Fibroblast of pulmonary artery (primary cell): Measurements from ENCODE around the gene LY86.

Experiments
- DNase-seq: peaks from one replicate; pipeline ENCODE4 v3.0.0-alpha.2; 2010; ENCODE audit warnings: low read depth
- H3K4me3 ChIP-seq: replicated peaks from 2 replicates; pipeline ENCODE4 v1.5.1; 2011; ENCODE audit warnings: low read depth, mild to moderate bottlenecking, control low read depth, low read length, moderate library complexity
- TF ChIP-seq, protein P1 (sequence below): IDR thresholded peaks from 2 replicates; pipeline ENCODE4 v1.5.1; 2011; ENCODE audit warnings: mild to moderate bottlenecking, control low read depth, low read length, inconsistent platforms; ENCODE audit errors: missing control alignments

LY86 gene

DNA sequence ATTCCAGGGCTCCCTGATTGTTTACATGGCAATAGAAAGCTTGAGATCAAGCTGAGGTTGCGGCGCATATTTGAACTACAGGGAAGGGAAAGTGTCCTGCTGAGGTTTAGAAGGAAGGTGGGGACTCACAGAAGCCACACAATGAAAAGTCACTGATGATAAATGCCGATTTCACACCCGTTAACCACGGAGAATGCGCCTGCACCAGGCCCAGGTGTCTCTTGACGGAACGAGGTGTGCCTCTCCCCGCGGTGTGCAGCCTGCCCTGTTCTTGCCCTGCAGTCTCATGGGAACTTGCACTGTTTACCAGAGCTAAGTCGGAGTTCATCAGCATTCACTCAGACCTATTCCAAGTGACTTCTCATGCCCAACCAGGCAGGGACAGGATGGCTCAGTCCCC, 90.3 kb downstream of the LY86 start:
- TF ChIP-seq, protein P1, sequence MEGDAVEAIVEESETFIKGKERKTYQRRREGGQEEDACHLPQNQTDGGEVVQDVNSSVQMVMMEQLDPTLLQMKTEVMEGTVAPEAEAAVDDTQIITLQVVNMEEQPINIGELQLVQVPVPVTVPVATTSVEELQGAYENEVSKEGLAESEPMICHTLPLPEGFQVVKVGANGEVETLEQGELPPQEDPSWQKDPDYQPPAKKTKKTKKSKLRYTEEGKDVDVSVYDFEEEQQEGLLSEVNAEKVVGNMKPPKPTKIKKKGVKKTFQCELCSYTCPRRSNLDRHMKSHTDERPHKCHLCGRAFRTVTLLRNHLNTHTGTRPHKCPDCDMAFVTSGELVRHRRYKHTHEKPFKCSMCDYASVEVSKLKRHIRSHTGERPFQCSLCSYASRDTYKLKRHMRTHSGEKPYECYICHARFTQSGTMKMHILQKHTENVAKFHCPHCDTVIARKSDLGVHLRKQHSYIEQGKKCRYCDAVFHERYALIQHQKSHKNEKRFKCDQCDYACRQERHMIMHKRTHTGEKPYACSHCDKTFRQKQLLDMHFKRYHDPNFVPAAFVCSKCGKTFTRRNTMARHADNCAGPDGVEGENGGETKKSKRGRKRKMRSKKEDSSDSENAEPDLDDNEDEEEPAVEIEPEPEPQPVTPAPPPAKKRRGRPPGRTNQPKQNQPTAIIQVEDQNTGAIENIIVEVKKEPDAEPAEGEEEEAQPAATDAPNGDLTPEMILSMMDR: no peak
- no peak for DNase-seq
- no peak overlapping the region for H3K4me3 ChIP-seq

DNA sequence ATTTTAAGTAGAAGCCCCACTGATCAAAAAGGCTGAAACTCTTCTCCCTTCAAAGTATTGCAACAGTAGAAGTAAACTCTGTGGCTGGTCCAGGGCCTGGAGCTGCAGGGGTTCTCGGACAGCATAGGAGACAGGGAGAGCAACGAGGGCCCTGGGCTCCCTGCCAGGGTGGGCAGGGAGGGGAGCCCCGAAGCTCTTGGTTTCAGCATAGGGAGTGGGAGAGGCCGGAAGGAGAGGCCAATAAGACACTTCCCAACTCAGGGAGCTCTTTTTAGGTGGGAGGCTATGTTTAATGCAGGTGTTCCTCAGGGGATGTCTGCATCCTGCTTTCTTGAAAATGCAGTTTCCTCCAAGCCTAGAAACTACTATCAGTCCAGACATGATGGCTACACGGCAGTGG, 91.1 kb downstream of the LY86 start:
- no peak overlapping the region for H3K4me3 ChIP-seq
- TF ChIP-seq, protein P1: no peak
- DNase-seq: no peak

DNA sequence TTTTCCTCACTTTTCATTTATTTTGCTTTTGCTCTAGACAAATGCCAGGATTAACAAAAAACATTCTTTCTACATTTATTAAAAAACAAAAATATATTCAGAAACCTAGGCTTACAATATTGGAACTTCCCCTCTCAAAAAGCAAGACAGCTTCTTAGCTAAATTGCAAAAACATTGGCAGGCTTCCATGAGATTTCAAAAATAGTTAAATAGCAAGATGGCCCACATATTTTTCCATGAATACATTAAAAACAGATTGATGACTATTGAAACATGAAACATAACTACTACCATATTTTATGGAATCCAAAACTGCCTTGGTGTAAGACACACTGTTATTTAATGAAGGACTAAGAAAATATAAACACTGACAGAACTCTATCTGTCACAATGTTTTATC, 92.0 kb downstream of the LY86 start:
- no peak for DNase-seq

DNA sequence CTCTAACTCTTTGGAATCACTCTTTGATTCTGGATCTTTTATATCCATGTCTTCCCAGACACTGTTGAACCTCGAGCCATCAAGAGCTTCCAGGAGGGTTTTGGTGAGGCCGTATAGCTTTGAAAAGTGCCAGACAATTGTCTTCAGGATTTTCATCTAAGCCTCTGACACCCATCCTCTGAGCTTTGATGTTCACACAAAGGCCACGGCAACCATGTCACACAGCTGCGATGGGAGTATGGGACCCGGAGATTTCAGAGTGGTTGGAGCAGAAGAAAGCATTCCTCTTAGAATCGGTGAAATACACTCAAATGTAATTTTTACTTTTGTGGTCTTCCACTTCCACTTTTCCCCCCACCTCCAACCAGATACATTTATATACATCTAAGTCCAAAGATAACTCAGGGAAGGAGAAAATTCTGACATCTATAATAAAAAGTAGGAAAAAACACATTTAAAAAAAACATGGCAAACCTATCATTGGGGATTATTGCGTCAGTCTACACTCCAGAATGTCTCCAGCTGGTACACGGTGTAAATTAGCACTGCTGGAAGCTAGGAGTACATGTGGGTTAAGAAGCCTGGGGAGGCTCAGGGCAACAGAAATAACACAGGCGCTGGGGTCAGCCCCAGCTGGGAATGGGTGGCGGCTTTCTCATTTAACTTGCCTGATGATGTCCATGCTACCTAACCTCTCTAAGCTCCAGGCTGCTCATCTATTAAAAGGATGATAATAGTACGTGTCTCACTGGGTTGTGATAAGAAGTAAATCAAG, 92.7 kb downstream of the LY86 start:
- TF ChIP-seq, protein P1: no peak
- no peak overlapping the region for H3K4me3 ChIP-seq
- DNase-seq: no peak

More for the DNA sequence above, 92.0 kb downstream of the LY86 start:
- H3K4me3 ChIP-seq: no peak overlapping the region
- TF ChIP-seq, protein P1: no peak

DNA sequence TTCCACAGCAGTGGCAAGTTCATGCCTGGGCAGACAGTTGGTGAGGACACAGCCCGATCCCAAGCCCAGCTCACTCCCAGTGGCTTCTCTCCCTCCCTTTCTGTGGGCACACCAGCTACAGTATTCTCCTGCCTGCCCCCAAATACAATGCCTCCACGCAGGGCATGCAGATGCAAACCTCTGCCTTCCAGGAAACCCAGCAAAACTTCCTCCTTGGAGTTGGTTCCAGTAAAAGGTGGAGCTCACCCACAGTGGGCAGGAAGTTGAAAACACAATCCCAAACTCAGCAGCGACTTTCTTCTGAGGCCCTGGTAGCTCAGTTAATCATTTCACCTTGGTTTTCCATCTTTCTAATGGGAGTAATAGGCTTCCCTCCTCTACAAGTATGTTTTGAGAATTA, 93.7 kb downstream of the LY86 start:
- TF ChIP-seq, protein P1: no peak
- no peak overlapping the region for H3K4me3 ChIP-seq
- no peak for DNase-seq

DNA sequence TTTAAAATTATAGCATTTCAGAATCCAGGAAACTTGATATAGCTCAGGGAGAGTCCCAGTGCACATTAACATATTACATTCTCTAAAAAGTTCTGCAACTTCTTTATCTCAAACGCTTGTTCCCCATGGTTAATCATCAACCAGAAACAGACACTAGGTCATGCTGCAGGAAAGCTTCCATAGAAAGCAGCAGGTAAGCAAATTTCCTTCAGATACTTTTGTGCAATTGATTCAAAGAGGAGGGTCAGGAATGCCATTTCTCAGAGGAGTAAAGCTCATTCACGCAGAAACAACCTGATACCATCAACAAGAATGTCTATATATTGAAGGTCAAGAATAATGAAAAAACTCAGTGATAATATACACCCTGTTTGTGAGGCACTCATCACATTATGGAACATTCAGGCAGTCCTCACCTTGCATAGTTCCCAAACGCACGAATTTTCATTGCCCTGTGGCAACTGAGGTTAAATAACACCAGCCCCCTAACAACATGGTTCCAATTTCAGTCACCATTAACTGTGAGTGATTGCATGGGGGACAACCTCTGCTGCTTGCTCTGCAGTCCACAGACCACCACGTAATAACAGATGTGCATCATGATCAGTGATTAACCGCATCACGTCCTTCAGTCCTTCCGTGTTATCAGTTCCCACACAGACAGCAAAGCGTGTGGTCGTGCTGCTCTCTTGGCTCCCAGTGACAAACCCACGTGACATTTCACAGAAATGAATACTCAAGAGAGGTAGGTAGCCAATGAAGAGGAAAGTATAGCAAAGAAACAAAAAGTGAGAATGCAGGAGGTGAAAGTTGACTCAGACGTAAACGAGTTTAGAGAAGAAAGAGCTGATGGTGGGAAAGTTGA, 95.7 kb downstream of the LY86 start:
- DNase-seq: no peak
- no peak overlapping the region for H3K4me3 ChIP-seq
- TF ChIP-seq, protein P1: no peak
